Gastroesophageal sphincter (tissue), 4 donors: Measurements from ENCODE around the gene GALNT2. TPM values are rescaled to one million over a fixed set of nuclear protein-coding genes. Genes with fewer than 3 reads are reported as not detected.

Source experiments
- ATAC-seq: fragments of 150-250 bp; one replicate; pipeline ENCODE4 v1.9.1; 2016; ENCODE audit warnings: mild to moderate bottlenecking, moderate library complexity
- H3K27ac ChIP-seq, 4 donors: fragments of 200-600 bp; sonication (generic) in 3 of 4; 1 replicate in 3 of 4; 2 replicates in 1 of 4; pipeline ENCODE4 v1.5.1; 2016 to 2019
- H3K27me3 ChIP-seq: fragments of 200-600 bp; sonication (generic); one replicate; pipeline ENCODE4 v1.5.1; 2019
- H3K36me3 ChIP-seq, 2 donors: fragments of 200-600 bp; sonication (generic); one replicate each; pipeline ENCODE4 v1.5.1; 2019; ENCODE audit warnings: control low read depth in 1 of 2
- H3K4me1 ChIP-seq, 3 donors: fragments of 200-600 bp; sonication (generic); 1 replicate in 2 of 3; 2 replicates in 1 of 3; pipeline ENCODE4 v1.5.1; 2016 to 2019; ENCODE audit warnings: control low read depth in 2 of 3
- H3K4me3 ChIP-seq, 2 donors: fragments of 200-600 bp; sonication (generic); one replicate each; pipeline ENCODE4 v1.5.1; 2019; ENCODE audit warnings: mild to moderate bottlenecking in 1 of 2, moderate library complexity in 1 of 2
- H3K9me3 ChIP-seq, 3 donors: fragments of 200-600 bp; sonication (generic); one replicate each; pipeline ENCODE4 v1.5.1; 2017 to 2019; ENCODE audit warnings: control low read depth in 2 of 3
- EP300 ChIP-seq: sonication (generic); formaldehyde crosslinking; IDR thresholded peaks from one replicate; pipeline ENCODE4 v1.6.1; 2017; ENCODE audit warnings: antibody characterized with exemption, mild to moderate bottlenecking
- POLR2A ChIP-seq, 2 donors: fragments of 450-650 bp; IDR thresholded peaks; one replicate each; pipeline ENCODE4 v1.6.1; 2017; ENCODE audit warnings: antibody characterized with exemption in 2 of 2, mild to moderate bottlenecking in 2 of 2, moderate library complexity in 1 of 2
- POLR2AphosphoS5 ChIP-seq: sonication (generic); formaldehyde crosslinking; IDR thresholded peaks from one replicate; pipeline ENCODE4 v1.6.1; 2017; ENCODE audit warnings: antibody characterized with exemption
- WGBS, 2 donors: methylation state at CpG; one replicate each; pipeline ENCODE4 v1.1.5; 2018; ENCODE audit warnings: low coverage in 1 of 2; 5-methylcytosine and 5-hydroxymethylcytosine counted together
- total RNA-seq, 4 donors: library from RNA; depleted of rRNA; stranded (reverse); fragments of >200 nt; gene quantifications; one replicate each; pipeline ENCODE4 v1.1.0, GENCODE V29; 2016
- TF ChIP-seq, protein P1 (sequence below), 4 experiments: fragments of 200-600 bp in 2 of 4; fragments of 450-650 bp in 2 of 4; sonication (generic) in 1 of 4; IDR thresholded peaks; one replicate each; pipeline ENCODE4 v1.5.1; 2017 to 2019; ENCODE audit warnings: antibody characterized with exemption in 4 of 4, mild to moderate bottlenecking in 2 of 4, moderate library complexity in 2 of 4

Gene GALNT2
- total RNA-seq, 4 donors from 2014 or later = 95.3 to 160 (median 134) TPM

DNA sequence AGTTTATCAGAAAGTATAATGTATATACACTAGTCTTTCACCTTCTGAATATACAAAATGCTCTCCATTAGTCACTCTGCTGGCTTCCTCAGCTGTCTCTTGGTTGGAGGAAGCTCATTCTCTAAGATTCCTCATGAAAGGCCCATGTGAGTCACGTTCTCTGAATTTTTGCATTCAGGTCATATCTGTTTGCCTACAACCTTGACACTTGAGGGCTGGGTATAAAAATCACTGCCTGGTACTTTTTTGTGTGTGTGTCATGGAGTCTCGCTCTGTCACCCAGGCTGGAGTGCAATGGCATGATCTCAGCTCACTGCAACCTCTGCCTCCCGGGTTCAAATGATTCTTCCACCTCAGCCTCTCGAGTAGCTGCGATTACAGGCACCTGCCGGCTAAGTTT, 2.8 kb upstream of the GALNT2 start:
- Histone ChIP-seq H3K4me1 (peaks cover 0 to 22% (median 8%) of the 10 kb centered on the region in 3 donors), H3K9me3 (no peaks in the 10 kb centered on the region), H3K4me3 (no peak overlapping the region), H3K36me3 (no peaks in the 10 kb centered on the region), H3K27ac (no peak overlapping the region), H3K27me3 (no peaks in the 10 kb centered on the region)
- no peak for TF ChIP-seq POLR2A (IDR thresholded peaks at IDR 0.05)
- TF ChIP-seq EP300 = no peak
- TF ChIP-seq, protein P1, sequence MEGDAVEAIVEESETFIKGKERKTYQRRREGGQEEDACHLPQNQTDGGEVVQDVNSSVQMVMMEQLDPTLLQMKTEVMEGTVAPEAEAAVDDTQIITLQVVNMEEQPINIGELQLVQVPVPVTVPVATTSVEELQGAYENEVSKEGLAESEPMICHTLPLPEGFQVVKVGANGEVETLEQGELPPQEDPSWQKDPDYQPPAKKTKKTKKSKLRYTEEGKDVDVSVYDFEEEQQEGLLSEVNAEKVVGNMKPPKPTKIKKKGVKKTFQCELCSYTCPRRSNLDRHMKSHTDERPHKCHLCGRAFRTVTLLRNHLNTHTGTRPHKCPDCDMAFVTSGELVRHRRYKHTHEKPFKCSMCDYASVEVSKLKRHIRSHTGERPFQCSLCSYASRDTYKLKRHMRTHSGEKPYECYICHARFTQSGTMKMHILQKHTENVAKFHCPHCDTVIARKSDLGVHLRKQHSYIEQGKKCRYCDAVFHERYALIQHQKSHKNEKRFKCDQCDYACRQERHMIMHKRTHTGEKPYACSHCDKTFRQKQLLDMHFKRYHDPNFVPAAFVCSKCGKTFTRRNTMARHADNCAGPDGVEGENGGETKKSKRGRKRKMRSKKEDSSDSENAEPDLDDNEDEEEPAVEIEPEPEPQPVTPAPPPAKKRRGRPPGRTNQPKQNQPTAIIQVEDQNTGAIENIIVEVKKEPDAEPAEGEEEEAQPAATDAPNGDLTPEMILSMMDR (IDR thresholded peaks at IDR 0.05) = no peak
- TF ChIP-seq POLR2AphosphoS5 = no peak
- 92 to 100% methylated on average over 4 to 6 of the region's 6 CpGs for WGBS, 2 donors
- no peak for ATAC-seq

DNA sequence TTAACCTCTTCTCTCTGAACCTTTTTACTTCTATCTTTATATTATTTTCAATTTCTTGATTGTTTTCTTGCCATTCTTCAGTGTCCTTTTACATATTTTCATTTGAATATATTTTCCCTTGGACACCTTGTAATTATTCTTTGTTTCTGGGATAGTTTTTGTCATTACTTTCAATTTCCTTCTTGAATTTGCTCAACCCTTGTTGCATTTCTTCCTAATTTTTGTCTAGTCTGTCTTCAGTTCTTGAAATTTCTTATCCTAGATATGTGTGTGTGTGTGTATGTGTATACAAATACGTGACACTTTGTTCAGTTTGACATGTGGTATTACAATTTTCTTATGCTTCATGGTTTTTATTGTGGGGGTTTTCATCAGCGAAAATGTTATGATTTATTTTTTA, 1.9 kb upstream of the GALNT2 start:
- Histone ChIP-seq H3K4me3 (no peak overlapping the region), H3K36me3 (no peaks in the 10 kb centered on the region), H3K27me3 (no peaks in the 10 kb centered on the region), H3K27ac (peak overlapping the region in 1 of 4 donors; percentile 98), H3K4me1 (peaks cover 0 to 30% (median 12%) of the 10 kb centered on the region in 3 donors), H3K9me3 (no peaks in the 10 kb centered on the region)
- 90% methylated on average over 2 of the region's 2 CpGs; no CpG with 5 or more reads in 1 of the 2 donors for WGBS, 2 donors
- TF ChIP-seq EP300 (no peak), POLR2AphosphoS5 (no peak)
- ATAC-seq = no peak

DNA sequence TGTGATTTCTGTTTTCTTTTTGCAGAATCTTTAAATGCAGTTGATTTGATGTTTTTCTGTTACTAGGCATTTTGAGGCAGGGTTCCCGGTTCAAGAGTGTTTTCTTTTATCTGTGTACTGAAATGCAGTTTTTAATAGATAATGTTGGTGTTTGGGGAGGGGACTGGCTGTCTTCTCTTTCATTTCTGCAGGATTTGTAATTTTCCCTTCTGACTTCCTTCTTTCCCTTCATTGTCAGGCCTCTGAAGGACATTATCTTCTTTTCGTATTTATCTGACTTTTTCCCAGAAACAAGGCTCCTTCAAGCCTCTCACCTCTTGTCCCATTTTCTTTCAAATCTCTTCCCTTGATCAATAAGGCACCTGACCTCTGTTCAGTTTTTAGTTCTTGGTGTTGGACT, 1.5 kb upstream of the GALNT2 start:
- Histone ChIP-seq H3K4me3 (no peak overlapping the region), H3K27ac (peak overlapping the region in 3 of 4 donors; percentile 50 to 98 (median 96)), H3K36me3 (no peaks in the 10 kb centered on the region), H3K27me3 (no peaks in the 10 kb centered on the region), H3K4me1 (peaks cover 0 to 34% (median 12%) of the 10 kb centered on the region in 3 donors), H3K9me3 (no peaks in the 10 kb centered on the region)
- WGBS, 2 donors = 50 to 67% methylated on average over 2 of the region's 2 CpGs
- TF ChIP-seq, protein P1 (IDR thresholded peaks at IDR 0.05) = no peak
- TF ChIP-seq POLR2A (IDR thresholded peaks at IDR 0.05) (no peak), POLR2AphosphoS5 (no peak)
- ATAC-seq = no peak

DNA sequence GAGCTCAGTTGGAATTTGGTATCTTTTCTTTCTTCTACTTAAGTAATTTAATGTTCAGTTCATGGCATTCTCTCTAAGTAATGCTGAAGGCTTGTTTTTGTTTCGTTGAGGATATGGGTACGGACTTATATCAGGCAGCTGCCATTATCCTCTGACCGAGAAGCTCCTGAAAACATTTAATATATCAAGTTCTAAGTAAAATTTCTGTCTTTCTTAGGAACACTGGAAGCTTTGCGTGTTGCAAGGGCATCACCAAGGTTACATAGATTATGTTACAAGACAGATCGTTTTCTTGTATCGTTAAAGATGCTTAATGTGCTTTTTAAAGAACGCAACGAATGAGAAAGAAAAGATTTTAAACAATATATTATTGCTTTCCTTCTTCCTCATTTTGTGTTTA, 1.0 kb upstream of the GALNT2 start:
- no peaks in the 10 kb centered on the region for H3K9me3 ChIP-seq
- H3K4me3 ChIP-seq = peak overlapping the region in 1 of 2 donors; percentile 98
- H3K27me3 ChIP-seq = no peaks in the 10 kb centered on the region
- ATAC-seq = no peak
- 15 to 16% methylated on average over 8 of the region's 8 CpGs for WGBS, 2 donors
- peak overlapping the region; percentile 50 to 98 (median 96) for H3K27ac ChIP-seq
- peaks cover 0 to 39% (median 12%) of the 10 kb centered on the region in 3 donors for H3K4me1 ChIP-seq
- TF ChIP-seq POLR2A (IDR thresholded peaks at IDR 0.05) (no peak), EP300 (no peak), POLR2AphosphoS5 (no peak)
- TF ChIP-seq, protein P1 (IDR thresholded peaks at IDR 0.05) = no peak
- H3K36me3 ChIP-seq = no peaks in the 10 kb centered on the region

DNA sequence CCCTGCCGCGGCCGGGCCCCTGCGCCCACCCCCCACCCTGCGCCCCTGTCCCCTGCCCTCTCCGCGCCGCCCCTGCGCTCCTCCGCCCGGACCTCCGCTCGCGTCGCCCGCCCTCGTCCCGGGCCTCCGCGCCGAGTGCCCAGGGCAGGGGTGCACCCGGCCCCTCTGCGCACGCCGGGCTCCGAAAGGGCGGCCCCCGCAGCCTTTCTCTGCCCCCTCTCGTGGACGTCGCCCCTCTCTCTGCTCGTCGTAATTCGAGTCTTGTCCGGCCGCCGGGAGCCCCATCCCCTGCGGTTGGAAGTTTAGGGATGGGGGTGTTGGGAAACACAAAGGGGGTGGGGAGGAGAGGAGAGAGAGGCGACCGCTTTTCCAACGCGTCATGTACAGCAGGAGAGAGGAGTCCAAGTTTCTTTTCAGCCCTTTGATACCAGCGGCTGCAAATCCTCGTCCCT, 407 bp downstream of the GALNT2 start:
- no peak for TF ChIP-seq EP300
- TF ChIP-seq, protein P1 (IDR thresholded peaks at IDR 0.05) = peak in 1 of 4 experiments; percentile 2
- WGBS, 2 donors = 0 to 2% methylated on average over 6 to 11 of the region's 44 CpGs
- Histone ChIP-seq H3K4me1 (peaks cover 0 to 53% (median 14%) of the 10 kb centered on the region in 3 donors), H3K36me3 (no peaks in the 10 kb centered on the region), H3K4me3 (peak overlapping the region; percentile 59 to 98), H3K9me3 (no peaks in the 10 kb centered on the region), H3K27ac (peak overlapping the region; percentile 74 to 98 (median 96)), H3K27me3 (no peaks in the 10 kb centered on the region)
- ATAC-seq = peak; percentile 47
